MCF 10A (cell line): ENCODE measurements around the gene SERPINA9. TPM values are rescaled to one million over a fixed set of nuclear protein-coding genes. Genes with fewer than 3 reads are reported as not detected.

Experiments
- BruUV-seq: library from RNA; stranded (reverse); fragments of 400-500 nt; replicated peaks from 2 replicates; lab custom pipeline; 2021; lab: Mats Ljungman, UMichigan
- CTCF ChIA-PET: fragments of 300-600 bp; sonication (Branson Sonifier 250); formaldehyde crosslinking; extraction: SDS; loops from one replicate; lab custom pipeline; 2021; ENCODE audit warnings: antibody characterized with exemption, inconsistent platforms; lab: Yijun Ruan, JAX
- POLR2A ChIA-PET: fragments of 300-600, 350-650 bp; sonication (Branson Sonifier 250); formaldehyde crosslinking; extraction: SDS; loops from one replicate; lab custom pipeline; 2020; ENCODE audit warnings: antibody characterized with exemption, inconsistent platforms; lab: Yijun Ruan, JAX
- DNase-seq: peaks from one replicate; pipeline ENCODE4 v3.0.0-alpha.2; 2018; ENCODE audit not compliant: unreplicated experiment
- H3K27ac Mint-ChIP-seq: one replicate; pipeline ENCODE4 v1.8.0; 2022; ENCODE audit warnings: mild to moderate bottlenecking, low read depth, mixed read lengths; ENCODE audit not compliant: unreplicated experiment
- H3K27me3 Mint-ChIP-seq: one replicate; pipeline ENCODE4 v1.8.0; 2022; ENCODE audit warnings: mixed read lengths; ENCODE audit not compliant: insufficient read depth, unreplicated experiment
- H3K36me3 Mint-ChIP-seq: one replicate; pipeline ENCODE4 v1.8.0; 2022; ENCODE audit warnings: mild to moderate bottlenecking, moderate library complexity, mixed read lengths; ENCODE audit not compliant: insufficient read depth, unreplicated experiment
- H3K4me1 Mint-ChIP-seq: one replicate; pipeline ENCODE4 v1.8.0; 2022; ENCODE audit warnings: mixed read lengths; ENCODE audit not compliant: insufficient read depth, unreplicated experiment
- H3K4me3 Mint-ChIP-seq: one replicate; pipeline ENCODE4 v1.8.0; 2022; ENCODE audit warnings: mild to moderate bottlenecking, moderate library complexity, mixed read lengths; ENCODE audit not compliant: unreplicated experiment
- H3K9me3 Mint-ChIP-seq: one replicate; pipeline ENCODE4 v1.8.0; 2022; ENCODE audit warnings: mixed read lengths; ENCODE audit not compliant: unreplicated experiment
- intact Hi-C: fragments of 100-400 bp; cut with micrococcal nuclease; formaldehyde crosslinking; loops from 2 replicates; pipeline ENCODE4 v1.14.1; 2022
- total RNA-seq: library from RNA; stranded (reverse); gene quantifications from 2 replicates; pipeline ENCODE4 v1.2.3, GENCODE V29; 2022
- TF ChIP-seq, protein P1 (sequence below): fragments of 200-600 bp; IDR thresholded peaks from one replicate; pipeline ENCODE4 v1.8.0; 2022; ENCODE audit warnings: antibody characterized with exemption, mild to moderate bottlenecking; ENCODE audit not compliant: unreplicated experiment

SERPINA9 gene
- total RNA-seq, 1 experiment from 2014 or later = not detected

DNA sequence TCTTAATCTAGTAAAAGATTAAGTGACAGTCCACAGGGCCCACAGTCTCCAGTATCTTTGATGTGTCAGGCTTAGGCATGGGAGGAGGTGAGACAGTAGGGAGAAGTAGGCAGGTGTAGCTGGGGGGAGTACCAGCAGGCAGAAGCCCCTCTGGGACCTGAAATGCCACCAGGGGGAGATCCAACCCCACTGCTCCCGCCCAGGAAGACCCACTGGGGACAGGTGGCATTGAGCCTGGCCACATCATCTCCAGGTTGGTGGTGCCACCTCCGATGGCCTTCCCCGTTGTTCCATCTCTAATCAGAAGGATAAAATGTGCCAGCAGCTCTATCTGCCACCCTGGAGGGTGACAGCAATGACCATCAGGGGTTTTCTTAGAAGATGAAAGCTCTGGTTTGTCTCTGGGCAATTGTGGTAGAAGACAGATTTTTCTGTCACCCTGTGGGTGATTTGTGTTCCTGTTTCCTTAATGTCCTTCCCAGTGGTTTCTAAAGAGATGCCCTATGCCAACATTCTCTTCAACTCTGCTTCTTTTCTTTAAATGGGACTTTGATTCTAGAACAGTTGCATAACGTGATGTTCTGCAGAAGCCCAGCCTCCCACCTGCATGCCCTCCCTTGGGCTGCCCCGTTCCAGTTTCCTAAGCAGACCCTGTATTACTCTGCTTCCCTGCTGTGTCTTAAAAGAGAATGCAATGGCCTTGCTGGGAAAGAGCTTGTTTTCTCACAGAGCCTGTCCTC lies 45.5 kb upstream of the SERPINA9 start:
- Mint-ChIP-seq H3K27me3 (peaks cover 32% of the 10 kb centered on the region), H3K4me1 (no peaks in the 10 kb centered on the region), H3K27ac (no peak overlapping the region), H3K4me3 (no peak overlapping the region), H3K9me3 (peaks cover 19% of the 10 kb centered on the region), H3K36me3 (no peaks in the 10 kb centered on the region)
- no TSS peak for BruUV-seq
- POLR2A ChIA-PET = no interaction called here
- TF ChIP-seq, protein P1, sequence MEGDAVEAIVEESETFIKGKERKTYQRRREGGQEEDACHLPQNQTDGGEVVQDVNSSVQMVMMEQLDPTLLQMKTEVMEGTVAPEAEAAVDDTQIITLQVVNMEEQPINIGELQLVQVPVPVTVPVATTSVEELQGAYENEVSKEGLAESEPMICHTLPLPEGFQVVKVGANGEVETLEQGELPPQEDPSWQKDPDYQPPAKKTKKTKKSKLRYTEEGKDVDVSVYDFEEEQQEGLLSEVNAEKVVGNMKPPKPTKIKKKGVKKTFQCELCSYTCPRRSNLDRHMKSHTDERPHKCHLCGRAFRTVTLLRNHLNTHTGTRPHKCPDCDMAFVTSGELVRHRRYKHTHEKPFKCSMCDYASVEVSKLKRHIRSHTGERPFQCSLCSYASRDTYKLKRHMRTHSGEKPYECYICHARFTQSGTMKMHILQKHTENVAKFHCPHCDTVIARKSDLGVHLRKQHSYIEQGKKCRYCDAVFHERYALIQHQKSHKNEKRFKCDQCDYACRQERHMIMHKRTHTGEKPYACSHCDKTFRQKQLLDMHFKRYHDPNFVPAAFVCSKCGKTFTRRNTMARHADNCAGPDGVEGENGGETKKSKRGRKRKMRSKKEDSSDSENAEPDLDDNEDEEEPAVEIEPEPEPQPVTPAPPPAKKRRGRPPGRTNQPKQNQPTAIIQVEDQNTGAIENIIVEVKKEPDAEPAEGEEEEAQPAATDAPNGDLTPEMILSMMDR = no peak
- DNase-seq = no peak
- CTCF ChIA-PET = interaction anchor here (2.1 kb wide), 1 partner anchor 28 kb away, joined by 12 read pairs; no protein-coding TSS in a partner anchor
- intact Hi-C loops = no loop called here

DNA sequence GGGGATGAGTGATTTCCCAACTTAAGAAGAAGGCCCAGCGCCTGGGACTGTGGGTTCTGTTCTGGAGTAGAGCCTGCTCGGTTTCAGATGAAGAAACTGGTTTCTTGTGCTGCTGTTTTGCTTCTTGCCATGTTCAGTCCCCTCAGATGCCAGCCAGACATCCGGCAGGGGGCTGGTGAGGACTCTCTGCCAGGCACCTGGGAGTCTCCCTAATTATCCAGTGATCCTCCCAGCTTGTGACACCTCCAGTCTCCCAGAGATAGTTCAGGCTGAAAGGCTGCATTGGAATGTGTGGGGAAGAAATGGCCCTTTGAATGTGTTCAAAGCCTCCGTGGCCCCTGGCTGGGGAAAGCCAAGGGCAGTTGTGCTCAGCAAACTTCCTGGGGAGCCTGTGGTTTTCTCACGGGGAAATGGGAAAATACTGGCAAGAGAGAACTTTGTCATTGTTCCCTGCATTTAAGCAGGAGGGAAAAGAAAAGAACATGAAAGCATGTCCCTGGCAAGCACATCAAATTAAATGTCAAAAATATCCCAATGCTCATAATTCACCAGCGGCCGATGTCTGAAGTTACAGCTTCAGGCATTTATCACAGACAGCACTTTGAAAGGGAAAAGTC lies 41.8 kb upstream of the SERPINA9 start:
- peaks cover 18% of the 10 kb centered on the region for H3K9me3 Mint-ChIP-seq
- CTCF ChIA-PET = interaction anchor here (0.6 kb wide), 1 partner anchor 39 kb away, joined by 5 read pairs; no protein-coding TSS in a partner anchor
- POLR2A ChIA-PET = interaction anchor here (0.8 kb wide), 1 partner anchor 10 kb away, joined by 3 read pairs; no protein-coding TSS in a partner anchor
- TF ChIP-seq, protein P1 = no peak
- H3K4me3 Mint-ChIP-seq = no peak overlapping the region
- intact Hi-C loops = no loop called here
- no TSS peak for BruUV-seq
- H3K27ac Mint-ChIP-seq = no peak overlapping the region
- DNase-seq = no peak
- no peaks in the 10 kb centered on the region for H3K36me3 Mint-ChIP-seq
- peaks cover 11% of the 10 kb centered on the region for H3K27me3 Mint-ChIP-seq
- H3K4me1 Mint-ChIP-seq = no peaks in the 10 kb centered on the region

DNA sequence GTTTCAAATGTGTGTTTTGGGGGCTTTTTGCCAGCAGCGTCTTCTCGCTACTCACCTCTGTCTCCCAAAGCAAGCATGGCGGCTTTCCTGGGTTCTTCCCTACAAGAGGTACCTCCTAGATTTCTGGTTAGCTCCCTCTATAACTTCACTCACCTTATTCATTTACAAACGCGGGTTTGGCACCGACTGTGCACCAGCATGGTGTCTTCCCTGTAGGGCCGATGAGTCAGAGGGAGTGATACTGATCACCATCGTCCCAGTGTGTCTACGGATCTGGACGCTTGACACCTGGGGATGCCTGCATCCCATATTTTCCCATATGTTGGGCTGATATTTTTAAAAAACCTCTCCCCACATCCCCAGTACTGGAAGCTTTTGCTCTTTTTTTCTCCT lies 41.2 kb upstream of the SERPINA9 start:
- no peak overlapping the region for H3K27ac Mint-ChIP-seq
- H3K27me3 Mint-ChIP-seq = peaks cover 11% of the 10 kb centered on the region
- DNase-seq = peak; percentile 50
- intact Hi-C loops = no loop called here
- no peaks in the 10 kb centered on the region for H3K36me3 Mint-ChIP-seq
- no TSS peak for BruUV-seq
- ChIA-PET CTCF (interaction anchor here (0.8 kb wide), 1 partner anchor 8 kb away, joined by 3 read pairs; no protein-coding TSS in a partner anchor), POLR2A (interaction anchor here (0.8 kb wide), 1 partner anchor 10 kb away, joined by 3 read pairs; no protein-coding TSS in a partner anchor)
- peaks cover 18% of the 10 kb centered on the region for H3K9me3 Mint-ChIP-seq
- TF ChIP-seq, protein P1 = no peak
- H3K4me1 Mint-ChIP-seq = no peaks in the 10 kb centered on the region
- no peak overlapping the region for H3K4me3 Mint-ChIP-seq

DNA sequence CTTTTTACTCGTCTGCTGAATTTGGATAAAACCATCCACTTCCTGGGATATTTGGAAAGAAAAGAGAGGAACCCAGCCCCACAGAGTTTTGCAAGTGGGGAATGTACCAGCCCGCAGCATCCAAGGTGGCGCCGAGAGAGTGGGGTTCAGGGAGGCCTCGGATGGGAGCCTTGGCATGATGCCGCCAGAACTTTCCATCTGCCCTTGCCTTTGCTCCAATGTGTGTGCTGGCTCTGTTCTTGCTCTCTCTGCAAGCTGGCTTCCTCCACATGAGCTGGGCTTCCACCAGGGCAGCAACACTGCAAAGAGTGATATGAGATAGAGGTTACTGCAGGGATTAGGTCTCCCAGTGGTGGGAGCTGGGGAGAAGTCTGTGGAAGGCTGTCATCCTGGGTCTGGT lies 39.9 kb upstream of the SERPINA9 start:
- no peak for DNase-seq
- POLR2A ChIA-PET = interaction anchor here (0.7 kb wide), 1 partner anchor 1540 kb away, joined by 4 read pairs; no protein-coding TSS in a partner anchor
- no peak overlapping the region for H3K4me3 Mint-ChIP-seq
- H3K4me1 Mint-ChIP-seq = no peaks in the 10 kb centered on the region
- intact Hi-C loops = no loop called here
- no peak overlapping the region for H3K27ac Mint-ChIP-seq
- no TSS peak for BruUV-seq
- peaks cover 11% of the 10 kb centered on the region for H3K27me3 Mint-ChIP-seq
- TF ChIP-seq, protein P1 = no peak
- CTCF ChIA-PET = no interaction called here
- peaks cover 18% of the 10 kb centered on the region for H3K9me3 Mint-ChIP-seq
- no peaks in the 10 kb centered on the region for H3K36me3 Mint-ChIP-seq
